GM19240 (cell line): Measurements from ENCODE around the gene FMNL3.

Source experiments
- DNase-seq: peaks from one replicate; pipeline ENCODE4 v3.0.0; 2011; ENCODE audit warnings: low spot score; ENCODE audit not compliant: insufficient read length

FMNL3 gene

GRCh38 chr12:49654715-49655114 lies 52.5 kb downstream of the FMNL3 start:
- no peak for DNase-seq

GRCh38 chr12:49652921-49653520 lies 54.2 kb downstream of the FMNL3 start:
- no peak for DNase-seq

GRCh38 chr12:49651855-49652254 lies 55.4 kb downstream of the FMNL3 start:
- DNase-seq, result no peak

- DNase-seq, result no peak
These were observed 57.3 kb downstream of the FMNL3 start for GRCh38 chr12:49649892-49650291.

- no peak for DNase-seq
These were observed 57.8 kb downstream of the FMNL3 start for GRCh38 chr12:49649445-49649844.

- no peak for DNase-seq
These were observed 58.5 kb downstream of the FMNL3 start for GRCh38 chr12:49648712-49649003.

- DNase-seq, result no peak
These were observed 59.1 kb downstream of the FMNL3 start for GRCh38 chr12:49647827-49648711.

GRCh38 chr12:49646871-49647654 lies 60.1 kb downstream of the FMNL3 start:
- no peak for DNase-seq

GRCh38 chr12:49646331-49646830 lies 60.8 kb downstream of the FMNL3 start:
- no peak for DNase-seq

GRCh38 chr12:49645146-49646039 lies 61.8 kb downstream of the FMNL3 start:
- no peak for DNase-seq

- DNase-seq, result peak; percentile 92
These were observed 62.6 kb downstream of the FMNL3 start for GRCh38 chr12:49644620-49644994.

- no peak for DNase-seq
These were observed 63.1 kb downstream of the FMNL3 start for GRCh38 chr12:49643961-49644619.

- no peak for DNase-seq
These were observed 64.1 kb downstream of the FMNL3 start for GRCh38 chr12:49643135-49643534.

- DNase-seq, result no peak
These were observed 64.8 kb downstream of the FMNL3 start for GRCh38 chr12:49642370-49642802.

- no peak for DNase-seq
These were observed 65.3 kb downstream of the FMNL3 start for GRCh38 chr12:49641748-49642369.

GRCh38 chr12:49636979-49637755 lies 70.0 kb downstream of the FMNL3 start:
- DNase-seq, result peak; percentile 61

GRCh38 chr12:49636574-49636973 lies 70.6 kb downstream of the FMNL3 start:
- no peak for DNase-seq

- DNase-seq, result no peak
These were observed 71.5 kb downstream of the FMNL3 start for GRCh38 chr12:49635656-49636055.

GRCh38 chr12:49635036-49635435 lies 72.2 kb downstream of the FMNL3 start:
- DNase-seq, result no peak
